Measurements from ENCODE around the gene SPATA45.

Gene SPATA45

GRCh38 chr1:212814537-212815334, 32.7 kb downstream of the SPATA45 start:
- no peak for DNase-seq (ENCODE audit: low read depth)
- H3K4me3 ChIP-seq (ENCODE audit: low read length) = no peak overlapping the region
- peak; percentile 23; the same call in 1 of the 2 replicates for TF ChIP-seq CTCF (conservative IDR thresholded peaks at IDR 0.05; ENCODE audit: low read length)

GRCh38 chr1:212805767-212806166, 41.7 kb downstream of the SPATA45 start:
- TF ChIP-seq CTCF (conservative IDR thresholded peaks at IDR 0.05; ENCODE audit: low read length) = no peak
- H3K4me3 ChIP-seq (ENCODE audit: low read length) = no peak overlapping the region
- no peak for DNase-seq (ENCODE audit: low read depth)

- H3K4me3 ChIP-seq (ENCODE audit: low read length) = no peak overlapping the region
- TF ChIP-seq CTCF (conservative IDR thresholded peaks at IDR 0.05; ENCODE audit: low read length) = no peak
- peak; percentile 23 for DNase-seq (ENCODE audit: low read depth)
Observed at GRCh38 chr1:212797681-212798080, 49.8 kb downstream of the SPATA45 start.

GRCh38 chr1:212794561-212795014, 52.9 kb downstream of the SPATA45 start:
- no peak for TF ChIP-seq CTCF (conservative IDR thresholded peaks at IDR 0.05; ENCODE audit: low read length)
- DNase-seq (ENCODE audit: low read depth) = no peak
- H3K4me3 ChIP-seq (ENCODE audit: low read length) = no peak overlapping the region

- TF ChIP-seq CTCF (conservative IDR thresholded peaks at IDR 0.05; ENCODE audit: low read length) = no peak
- peak overlapping the region; percentile 88 for H3K4me3 ChIP-seq (ENCODE audit: low read length)
- no peak for DNase-seq (ENCODE audit: low read depth)
Observed at GRCh38 chr1:212792396-212792908, 55.0 kb downstream of the SPATA45 start.

- DNase-seq (ENCODE audit: low read depth) = peak; percentile 92
- no peak for TF ChIP-seq CTCF (conservative IDR thresholded peaks at IDR 0.05; ENCODE audit: low read length)
Observed at GRCh38 chr1:212791676-212792395, 55.6 kb downstream of the SPATA45 start, which contains the start of the genes NSL1 and TATDN3. NSL1 (minus strand) TSS chr1:212791777; CDS start chr1:212791763, 14 bp downstream. TATDN3 (plus strand) TSS chr1:212791894; CDS start chr1:212791922, 28 bp downstream.

More at GRCh38 chr1:212791676-212792395, 55.6 kb downstream of the SPATA45 start, which contains the start of the genes NSL1 and TATDN3:
- H3K4me3 ChIP-seq (ENCODE audit: low read length) = peak within 1 kb of the TSS; percentile 88
